Activated T-cell treated with anti-CD3 and anti-CD28 coated beads for 1 hour (primary cell): ENCODE measurements around the gene ARMH4.

Experiments used
- DNase-seq: peaks from one replicate; pipeline ENCODE4 v3.0.0-alpha.2; 2020; ENCODE audit warnings: low read depth

The ARMH4 gene

GRCh38 chr14:57962325-57963035, 189.5 kb downstream of the ARMH4 start:
- no peak for DNase-seq

GRCh38 chr14:57961786-57962060, 190.3 kb downstream of the ARMH4 start:
- no peak for DNase-seq

- DNase-seq, result no peak
Observed at GRCh38 chr14:57960946-57961785, 190.8 kb downstream of the ARMH4 start.

GRCh38 chr14:57957441-57957840, 194.6 kb downstream of the ARMH4 start:
- no peak for DNase-seq
